Measurements from ENCODE around the gene ANGPTL8. TPM values are rescaled to one million over a fixed set of nuclear protein-coding genes. Genes with fewer than 3 reads are reported as not detected.

Gene ANGPTL8
- 202 TPM for total RNA-seq

- peak; percentile 45 for ATAC-seq
Measured at GRCh38 chr19:11239377-11240000, at the start of gene ANGPTL8. Gene ANGPTL8 (plus strand): TSS chr19:11239619. CDS start chr19:11239638, 19 bp downstream.

GRCh38 chr19:11190501-11190900 lies 48.9 kb upstream of the ANGPTL8 start:
- no peak for ATAC-seq
- no peak for DNase-seq (ENCODE audit: low spot score)

More at GRCh38 chr19:11239377-11240000, at the start of gene ANGPTL8:
- peak; percentile 95 for DNase-seq (ENCODE audit: low spot score)

GRCh38 chr19:11191273-11191755 lies 48.1 kb upstream of the ANGPTL8 start:
- ATAC-seq (peak; percentile 34), DNase-seq (ENCODE audit: low spot score) (no peak)

GRCh38 chr19:11191934-11192333 lies 47.5 kb upstream of the ANGPTL8 start:
- ATAC-seq (no peak), DNase-seq (ENCODE audit: low spot score) (no peak)

- DNase-seq (ENCODE audit: low spot score): no peak
Measured at GRCh38 chr19:11192957-11193939, 46.2 kb upstream of the ANGPTL8 start.

GRCh38 chr19:11194173-11194572 lies 45.2 kb upstream of the ANGPTL8 start:
- ATAC-seq: no peak
- DNase-seq (ENCODE audit: low spot score): no peak

More at GRCh38 chr19:11192957-11193939, 46.2 kb upstream of the ANGPTL8 start:
- no peak for ATAC-seq

GRCh38 chr19:11194656-11195558 lies 44.5 kb upstream of the ANGPTL8 start:
- DNase-seq (ENCODE audit: low spot score) (no peak), ATAC-seq (no peak)

- ATAC-seq (no peak), DNase-seq (ENCODE audit: low spot score) (no peak)
Measured at GRCh38 chr19:11195681-11196080, 43.7 kb upstream of the ANGPTL8 start.

- ATAC-seq (peak; percentile 37), DNase-seq (ENCODE audit: low spot score) (peak; percentile 63)
Measured at GRCh38 chr19:11196406-11197287, 42.8 kb upstream of the ANGPTL8 start.

GRCh38 chr19:11197291-11198174 lies 41.9 kb upstream of the ANGPTL8 start, which contains the start of gene KANK2:
Gene KANK2 (minus strand): TSS chr19:11197545. CDS start chr19:11194511, 3,034 bp downstream.
- peak; percentile 89 for ATAC-seq
- peak; percentile 93 for DNase-seq (ENCODE audit: low spot score)

- ATAC-seq (no peak), DNase-seq (ENCODE audit: low spot score) (no peak)
Measured at GRCh38 chr19:11198175-11198534, 41.3 kb upstream of the ANGPTL8 start.

- DNase-seq (ENCODE audit: low spot score) (no peak), ATAC-seq (no peak)
Measured at GRCh38 chr19:11198769-11199424, 40.5 kb upstream of the ANGPTL8 start.

GRCh38 chr19:11199517-11199916 lies 39.9 kb upstream of the ANGPTL8 start:
- DNase-seq (ENCODE audit: low spot score) (no peak), ATAC-seq (no peak)

GRCh38 chr19:11200015-11200574 lies 39.3 kb upstream of the ANGPTL8 start:
- DNase-seq (ENCODE audit: low spot score) (no peak), ATAC-seq (no peak)

- ATAC-seq: no peak
- DNase-seq (ENCODE audit: low spot score): no peak
Measured at GRCh38 chr19:11200931-11201330, 38.5 kb upstream of the ANGPTL8 start.

- DNase-seq (ENCODE audit: low spot score): no peak
Measured at GRCh38 chr19:11201791-11202190, 37.6 kb upstream of the ANGPTL8 start.

GRCh38 chr19:11202488-11203193 lies 36.8 kb upstream of the ANGPTL8 start:
- ATAC-seq (no peak), DNase-seq (ENCODE audit: low spot score) (no peak)

More at GRCh38 chr19:11201791-11202190, 37.6 kb upstream of the ANGPTL8 start:
- ATAC-seq: no peak

Measured in left lobe of liver (tissue), 2 donors.